H1 (cell line): ENCODE results near the gene RNF168. TPM values are rescaled to one million over a fixed set of nuclear protein-coding genes. Genes with fewer than 3 reads are reported as not detected.

ENCODE experiments used
- CHD7 ChIP-seq: fragments of 300-600 bp; sonication (generic); IDR thresholded peaks from 2 replicates; pipeline ENCODE4 v1.7.1; 2012; ENCODE audit warnings: low read length, moderate library complexity, mild to moderate bottlenecking, inconsistent platforms; ENCODE audit not compliant: insufficient replicate concordance
- SAP30 ChIP-seq: fragments of 300-600 bp; sonication (generic); IDR thresholded peaks from 2 replicates; pipeline ENCODE4 v1.7.1; 2012; ENCODE audit warnings: low read length, moderate library complexity, mild to moderate bottlenecking, inconsistent platforms; ENCODE audit not compliant: insufficient read depth, insufficient replicate concordance
- polyA plus RNA-seq, 7 experiments: library from polyadenylated mRNA; depleted of rRNA in 3 of 7; stranded (reverse) in 5 of 7; unstranded in 2 of 7; fragments of >200 nt in 5 of 7; fragments of 200-250 nt in 2 of 7; gene quantifications; 1 replicate in 5 of 7; 2 replicates in 1 of 7; 4 replicates in 1 of 7; pipeline versions ENCODE4 v1.2.1 to v1.2.3, GENCODE V29; 2011 to 2013; ENCODE audit warnings: missing spikeins in 2 of 7, mixed read lengths in 2 of 7
- total RNA-seq: library from RNA; stranded (reverse); fragmentation: NEBNext Ultra II Directional; extraction: Animal tissue kit (Norgen Biotek cat#: 25700); gene quantifications from 2 replicates; pipeline ENCODE4 v1.2.1, GENCODE V29; 2021

Gene RNF168
- total and polyA plus RNA-seq, 2 of the 8 experiments (the other 6 are each of a cell fraction or from before 2014, with no cell fraction given) = 6.3 to 63.5 TPM

GRCh38 chr3:196501316-196502044, 2.1 kb downstream of the RNF168 start (continued):
- no peak for TF ChIP-seq CHD7
- TF ChIP-seq SAP30 = peak; percentile 44
- TF ChIP-seq, all 59 proteins: peak for 1
